HepG2 (cell line): ENCODE measurements around the gene ZNF280A. TPM values are rescaled to one million over a fixed set of nuclear protein-coding genes. Genes with fewer than 3 reads are reported as not detected.

Experiments
- ARID4A ChIP-seq: sonication (generic); formaldehyde crosslinking; IDR thresholded peaks from 2 replicates; pipeline ENCODE4 v1.5.0; 2020; ENCODE audit warnings: mild to moderate bottlenecking, missing genetic modification reagents, borderline replicate concordance
- GTF2F1 ChIP-seq: fragments of 150-350 bp; IDR thresholded peaks from 2 replicates; pipeline ENCODE4 v1.6.1; 2014; ENCODE audit warnings: low read length
- HOXA7 ChIP-seq: sonication (generic); formaldehyde crosslinking; IDR thresholded peaks from 2 replicates; pipeline ENCODE4 v1.8.1; 2022; ENCODE audit warnings: mild to moderate bottlenecking, missing genetic modification reagents, moderate library complexity
- KIAA2018 ChIP-seq: sonication (generic); formaldehyde crosslinking; IDR thresholded peaks from 2 replicates; pipeline ENCODE4 v1.5.0; 2020; ENCODE audit warnings: mild to moderate bottlenecking, missing genetic modification reagents, borderline replicate concordance
- MAFG ChIP-seq: sonication (generic); formaldehyde crosslinking; IDR thresholded peaks from 2 replicates; pipeline ENCODE4 v1.5.1; 2020; ENCODE audit warnings: mild to moderate bottlenecking, missing genetic modification reagents
- NR2C2 ChIP-seq: sonication (generic); formaldehyde crosslinking; IDR thresholded peaks from 2 replicates; pipeline ENCODE4 v1.4.0; 2020; ENCODE audit warnings: missing genetic modification reagents, mild to moderate bottlenecking, moderate library complexity, borderline replicate concordance
- NR3C1 ChIP-seq: sonication (generic); formaldehyde crosslinking; IDR thresholded peaks from 2 replicates; pipeline ENCODE4 v1.4.0; 2020; ENCODE audit warnings: missing genetic modification reagents
- SMARCE1 ChIP-seq: fragments of 450-650 bp; IDR thresholded peaks from 2 replicates; pipeline ENCODE4 v1.6.1; 2017; ENCODE audit warnings: borderline replicate concordance
- SP2 ChIP-seq: sonication (generic); formaldehyde crosslinking; IDR thresholded peaks from 2 replicates; pipeline ENCODE4 v1.5.1; 2020; ENCODE audit warnings: mild to moderate bottlenecking, missing genetic modification reagents
- ZNF275 ChIP-seq: sonication (generic); formaldehyde crosslinking; IDR thresholded peaks from 2 replicates; pipeline ENCODE4 v1.8.0; 2022; ENCODE audit warnings: missing genetic modification reagents, mild to moderate bottlenecking, inconsistent platforms, borderline replicate concordance
- ZNF451 ChIP-seq: sonication (generic); formaldehyde crosslinking; IDR thresholded peaks from 2 replicates; pipeline ENCODE4 v1.5.0; 2020; ENCODE audit warnings: mild to moderate bottlenecking, missing genetic modification reagents
- ZNF563 ChIP-seq: sonication (generic); formaldehyde crosslinking; IDR thresholded peaks from 2 replicates; pipeline ENCODE4 v1.8.0; 2022; ENCODE audit warnings: mild to moderate bottlenecking, moderate library complexity, missing genetic modification reagents
- ZNF746 ChIP-seq: sonication (generic); formaldehyde crosslinking; IDR thresholded peaks from 2 replicates; pipeline ENCODE4 v1.8.0; 2022; ENCODE audit warnings: mild to moderate bottlenecking, missing genetic modification reagents
- ZNF773 ChIP-seq: sonication (generic); formaldehyde crosslinking; IDR thresholded peaks from 2 replicates; pipeline ENCODE4 v1.4.0; 2020; ENCODE audit warnings: missing genetic modification reagents, borderline replicate concordance
- ZSCAN9 ChIP-seq: IDR thresholded peaks from 2 replicates; pipeline ENCODE4 v1.6.1; 2016; ENCODE audit warnings: borderline replicate concordance
- polyA plus RNA-seq, 8 experiments: library from polyadenylated mRNA; depleted of rRNA in 3 of 8; stranded (reverse) in 7 of 8; unstranded in 1 of 8; fragments of >200 nt; fragmentation: Illumina TruSeq in 4 of 8; extraction: Trizol in 4 of 8; gene quantifications; 2 replicates each; pipeline versions ENCODE4 v1.2.1 to v1.2.3, GENCODE V29; 2011 to 2016; ENCODE audit warnings: low read depth in 4 of 8, missing spikeins in 1 of 8, mixed read lengths in 1 of 8; ENCODE audit not compliant: insufficient read depth in 1 of 8
- total RNA-seq, 5 experiments: library from RNA; depleted of rRNA; stranded (reverse); fragments of >200 nt; fragmentation: Illumina TruSeq; extraction: Trizol; gene quantifications; 2 replicates each; pipeline ENCODE4 v1.2.3, GENCODE V29; 2016; ENCODE audit warnings: low read depth in 1 of 5

The ZNF280A gene
- total and polyA plus RNA-seq, 2 of the 13 experiments (the other 11 are each of a cell fraction or from before 2014, with no cell fraction given), result 1.4 to 2.9 TPM

GRCh38 chr22:22508274-22509176 lies 11.5 kb downstream of the ZNF280A start, which contains the start of gene ZNF280B (continued):
- TF ChIP-seq KIAA2018 (no peak), NR3C1 (CRISPR knock-in tag) (no peak), ZNF746 (CRISPR knock-in tag) (no peak), ZNF451 (peak; percentile 78; the same call in 1 of the 2 replicates), SP2 (CRISPR knock-in tag) (no peak; the same call in 1 of the 2 replicates), ARID4A (CRISPR knock-in tag) (peak; percentile 93), MAFG (no peak), NR2C2 (CRISPR knock-in tag) (no peak; the same call in 1 of the 2 replicates), HOXA7 (CRISPR knock-in tag) (no peak), ZNF773 (CRISPR knock-in tag) (no peak), ZSCAN9 (CRISPR knock-in tag) (no peak), ZNF563 (peak; percentile 65; the same call in 1 of the 2 replicates), GTF2F1 (no peak), SMARCE1 (no peak), ZNF275 (0 out of 2 replicates have a peak, but pooled peaks have one; percentile 42)
